ENCODE data around the gene NXPH1. TPM values are rescaled to one million over a fixed set of nuclear protein-coding genes. Genes with fewer than 3 reads are reported as not detected.

Gene NXPH1
- total RNA-seq, 1 experiment from 2014 or later = not detected

- CTCF ChIA-PET = no interaction called here
- no peaks in the 10 kb centered on the region for H3K36me3 Mint-ChIP-seq (ENCODE audit: insufficient read depth, unreplicated experiment)
- intact Hi-C loops (cut with micrococcal nuclease; ENCODE audit: unreplicated experiment) = no loop called here
- BruUV-seq (replicated peaks) = no TSS peak
- no peaks in the 10 kb centered on the region for H3K9me3 Mint-ChIP-seq (ENCODE audit: low read depth, unreplicated experiment)
- peaks cover 14% of the 10 kb centered on the region for H3K4me1 Mint-ChIP-seq (ENCODE audit: low read depth, unreplicated experiment)
- H3K27ac Mint-ChIP-seq (ENCODE audit: unreplicated experiment) = no peak overlapping the region
- H3K4me3 Mint-ChIP-seq (ENCODE audit: low read depth, unreplicated experiment) = no peak overlapping the region
- no peaks in the 10 kb centered on the region for H3K27me3 Mint-ChIP-seq (ENCODE audit: unreplicated experiment)
- no peak for DNase-seq
- TF ChIP-seq CTCF (IDR thresholded peaks at IDR 0.05; ENCODE audit: unreplicated experiment) = no peak
These were observed 130.9 kb downstream of the NXPH1 start for GRCh38 chr7:8564281-8564680.

- BruUV-seq (replicated peaks) = no TSS peak
- Mint-ChIP-seq H3K4me3 (ENCODE audit: low read depth, unreplicated experiment) (no peak overlapping the region), H3K36me3 (ENCODE audit: insufficient read depth, unreplicated experiment) (no peaks in the 10 kb centered on the region), H3K4me1 (ENCODE audit: low read depth, unreplicated experiment) (peaks cover 25% of the 10 kb centered on the region), H3K27ac (ENCODE audit: unreplicated experiment) (no peak overlapping the region), H3K27me3 (ENCODE audit: unreplicated experiment) (no peaks in the 10 kb centered on the region), H3K9me3 (ENCODE audit: low read depth, unreplicated experiment) (no peaks in the 10 kb centered on the region)
- CTCF ChIA-PET = no interaction called here
- DNase-seq = no peak
- intact Hi-C loops (cut with micrococcal nuclease; ENCODE audit: unreplicated experiment) = no loop called here
- TF ChIP-seq CTCF (IDR thresholded peaks at IDR 0.05; ENCODE audit: unreplicated experiment) = no peak
These were observed 132.6 kb downstream of the NXPH1 start for GRCh38 chr7:8566016-8566415.

GRCh38 chr7:8567626-8568025 is 134.2 kb downstream of the NXPH1 start:
- intact Hi-C loops (cut with micrococcal nuclease; ENCODE audit: unreplicated experiment) = no loop called here
- BruUV-seq (replicated peaks) = no TSS peak
- Mint-ChIP-seq H3K27ac (ENCODE audit: unreplicated experiment) (no peak overlapping the region), H3K4me3 (ENCODE audit: low read depth, unreplicated experiment) (no peak overlapping the region), H3K4me1 (ENCODE audit: low read depth, unreplicated experiment) (peaks cover 11% of the 10 kb centered on the region), H3K27me3 (ENCODE audit: unreplicated experiment) (no peaks in the 10 kb centered on the region), H3K9me3 (ENCODE audit: low read depth, unreplicated experiment) (no peaks in the 10 kb centered on the region), H3K36me3 (ENCODE audit: insufficient read depth, unreplicated experiment) (no peaks in the 10 kb centered on the region)
- CTCF ChIA-PET = interaction anchor here (0.6 kb wide), 1 partner anchor 184 kb away, joined by 5 read pairs; no protein-coding TSS in a partner anchor
- no peak for TF ChIP-seq CTCF (IDR thresholded peaks at IDR 0.05; ENCODE audit: unreplicated experiment)
- DNase-seq = no peak

- intact Hi-C loops (cut with micrococcal nuclease; ENCODE audit: unreplicated experiment) = no loop called here
- Mint-ChIP-seq H3K4me3 (ENCODE audit: low read depth, unreplicated experiment) (no peak overlapping the region), H3K27ac (ENCODE audit: unreplicated experiment) (no peak overlapping the region), H3K9me3 (ENCODE audit: low read depth, unreplicated experiment) (no peaks in the 10 kb centered on the region), H3K4me1 (ENCODE audit: low read depth, unreplicated experiment) (no peaks in the 10 kb centered on the region), H3K27me3 (ENCODE audit: unreplicated experiment) (peaks cover 19% of the 10 kb centered on the region), H3K36me3 (ENCODE audit: insufficient read depth, unreplicated experiment) (no peaks in the 10 kb centered on the region)
- no TSS peak for BruUV-seq (replicated peaks)
- CTCF ChIA-PET = no interaction called here
- DNase-seq = no peak
- no peak for TF ChIP-seq CTCF (IDR thresholded peaks at IDR 0.05; ENCODE audit: unreplicated experiment)
These were observed 146.3 kb downstream of the NXPH1 start for GRCh38 chr7:8579661-8580194.
